Measurements from ENCODE around the gene CXCL1.
A peak's percentile ranks its signal among the peaks of the same experiment; 100 is the strongest.

Gene CXCL1

GRCh38 chr4:73866246-73866645 lies 2.9 kb upstream of the CXCL1 start:
- Histone ChIP-seq H3K9ac (ENCODE audit: low read depth, low read length) (no peak overlapping the region), H3K4me2 (ENCODE audit: low read length) (no peak overlapping the region), H3K4me3 (ENCODE audit: low read length) (no peak overlapping the region), H3K36me3 (ENCODE audit: insufficient read depth, low read length) (no peaks in the 10 kb centered on the region), H3K9me3 (replicated peaks; ENCODE audit: low read length) (no peaks in the 10 kb centered on the region), H3K27me3 (ENCODE audit: control insufficient read depth, insufficient read depth, low read length) (no peaks in the 10 kb centered on the region), H3K4me1 (ENCODE audit: control insufficient read depth, insufficient read depth, low read length) (peaks cover 50% of the 10 kb centered on the region)

GRCh38 chr4:73867783-73868182 lies 1.4 kb upstream of the CXCL1 start:
- Histone ChIP-seq H3K9me3 (replicated peaks; ENCODE audit: low read length) (no peaks in the 10 kb centered on the region), H3K9ac (ENCODE audit: low read depth, low read length) (no peak overlapping the region), H3K36me3 (ENCODE audit: insufficient read depth, low read length) (no peaks in the 10 kb centered on the region), H3K4me1 (ENCODE audit: control insufficient read depth, insufficient read depth, low read length) (peaks cover 41% of the 10 kb centered on the region), H3K4me3 (ENCODE audit: low read length) (no peak overlapping the region), H3K4me2 (ENCODE audit: low read length) (no peak overlapping the region), H3K27me3 (ENCODE audit: control insufficient read depth, insufficient read depth, low read length) (no peaks in the 10 kb centered on the region)

GRCh38 chr4:73868206-73869129 lies 725 bp upstream of the CXCL1 start:
- no peaks in the 10 kb centered on the region for H3K27me3 ChIP-seq (ENCODE audit: control insufficient read depth, insufficient read depth, low read length)
- peak overlapping the region; percentile 94 for H3K4me2 ChIP-seq (ENCODE audit: low read length)
- H3K9me3 ChIP-seq (replicated peaks; ENCODE audit: low read length) = no peaks in the 10 kb centered on the region
- H3K36me3 ChIP-seq (ENCODE audit: insufficient read depth, low read length) = no peaks in the 10 kb centered on the region
- H3K4me3 ChIP-seq (ENCODE audit: low read length) = peak overlapping the region; percentile 75
- peaks cover 39% of the 10 kb centered on the region for H3K4me1 ChIP-seq (ENCODE audit: control insufficient read depth, insufficient read depth, low read length)
- peak overlapping the region; percentile 81 for H3K9ac ChIP-seq (ENCODE audit: low read depth, low read length)

- H3K4me3 ChIP-seq (ENCODE audit: low read length) = peak overlapping the region; percentile 75
- no peaks in the 10 kb centered on the region for H3K36me3 ChIP-seq (ENCODE audit: insufficient read depth, low read length)
- H3K9ac ChIP-seq (ENCODE audit: low read depth, low read length) = peak overlapping the region; percentile 81
- H3K4me1 ChIP-seq (ENCODE audit: control insufficient read depth, insufficient read depth, low read length) = peaks cover 33% of the 10 kb centered on the region
- peak overlapping the region; percentile 94 for H3K4me2 ChIP-seq (ENCODE audit: low read length)
- no peaks in the 10 kb centered on the region for H3K9me3 ChIP-seq (replicated peaks; ENCODE audit: low read length)
- H3K27me3 ChIP-seq (ENCODE audit: control insufficient read depth, insufficient read depth, low read length) = no peaks in the 10 kb centered on the region
Measured at GRCh38 chr4:73870260-73870659, 1.1 kb downstream of the CXCL1 start.

GRCh38 chr4:73870768-73871167 lies 1.6 kb downstream of the CXCL1 start:
- peak overlapping the region; percentile 81 for H3K9ac ChIP-seq (ENCODE audit: low read depth, low read length)
- no peaks in the 10 kb centered on the region for H3K27me3 ChIP-seq (ENCODE audit: control insufficient read depth, insufficient read depth, low read length)
- no peaks in the 10 kb centered on the region for H3K36me3 ChIP-seq (ENCODE audit: insufficient read depth, low read length)
- H3K4me3 ChIP-seq (ENCODE audit: low read length) = peak overlapping the region; percentile 75
- peaks cover 32% of the 10 kb centered on the region for H3K4me1 ChIP-seq (ENCODE audit: control insufficient read depth, insufficient read depth, low read length)
- no peaks in the 10 kb centered on the region for H3K9me3 ChIP-seq (replicated peaks; ENCODE audit: low read length)
- peak overlapping the region; percentile 94 for H3K4me2 ChIP-seq (ENCODE audit: low read length)

GRCh38 chr4:73871511-73872310 lies 2.5 kb downstream of the CXCL1 start:
- H3K27me3 ChIP-seq (ENCODE audit: control insufficient read depth, insufficient read depth, low read length) = no peaks in the 10 kb centered on the region
- H3K4me3 ChIP-seq (ENCODE audit: low read length) = no peak overlapping the region
- no peaks in the 10 kb centered on the region for H3K36me3 ChIP-seq (ENCODE audit: insufficient read depth, low read length)
- peaks cover 34% of the 10 kb centered on the region for H3K4me1 ChIP-seq (ENCODE audit: control insufficient read depth, insufficient read depth, low read length)
- no peaks in the 10 kb centered on the region for H3K9me3 ChIP-seq (replicated peaks; ENCODE audit: low read length)
- no peak overlapping the region for H3K9ac ChIP-seq (ENCODE audit: low read depth, low read length)
- H3K4me2 ChIP-seq (ENCODE audit: low read length) = peak overlapping the region; percentile 94

- Histone ChIP-seq H3K9ac (ENCODE audit: low read depth, low read length) (no peak overlapping the region), H3K27me3 (ENCODE audit: control insufficient read depth, insufficient read depth, low read length) (no peaks in the 10 kb centered on the region), H3K4me3 (ENCODE audit: low read length) (no peak overlapping the region), H3K9me3 (replicated peaks; ENCODE audit: low read length) (no peaks in the 10 kb centered on the region), H3K36me3 (ENCODE audit: insufficient read depth, low read length) (no peaks in the 10 kb centered on the region), H3K4me1 (ENCODE audit: control insufficient read depth, insufficient read depth, low read length) (peaks cover 34% of the 10 kb centered on the region), H3K4me2 (ENCODE audit: low read length) (peak overlapping the region; percentile 94)
Measured at GRCh38 chr4:73872316-73873108, 3.3 kb downstream of the CXCL1 start.

- H3K36me3 ChIP-seq (ENCODE audit: insufficient read depth, low read length) = no peaks in the 10 kb centered on the region
- no peaks in the 10 kb centered on the region for H3K27me3 ChIP-seq (ENCODE audit: control insufficient read depth, insufficient read depth, low read length)
- H3K9ac ChIP-seq (ENCODE audit: low read depth, low read length) = no peak overlapping the region
- H3K9me3 ChIP-seq (replicated peaks; ENCODE audit: low read length) = no peaks in the 10 kb centered on the region
- H3K4me1 ChIP-seq (ENCODE audit: control insufficient read depth, insufficient read depth, low read length) = peaks cover 24% of the 10 kb centered on the region
- no peak overlapping the region for H3K4me3 ChIP-seq (ENCODE audit: low read length)
- H3K4me2 ChIP-seq (ENCODE audit: low read length) = no peak overlapping the region
Measured at GRCh38 chr4:73874386-73874785, 5.2 kb downstream of the CXCL1 start.

- H3K4me2 ChIP-seq (ENCODE audit: low read length) = no peak overlapping the region
- H3K9ac ChIP-seq (ENCODE audit: low read depth, low read length) = no peak overlapping the region
- H3K36me3 ChIP-seq (ENCODE audit: insufficient read depth, low read length) = no peaks in the 10 kb centered on the region
- no peaks in the 10 kb centered on the region for H3K9me3 ChIP-seq (replicated peaks; ENCODE audit: low read length)
- H3K4me1 ChIP-seq (ENCODE audit: control insufficient read depth, insufficient read depth, low read length) = peaks cover 14% of the 10 kb centered on the region
- no peaks in the 10 kb centered on the region for H3K27me3 ChIP-seq (ENCODE audit: control insufficient read depth, insufficient read depth, low read length)
- H3K4me3 ChIP-seq (ENCODE audit: low read length) = no peak overlapping the region
Measured at GRCh38 chr4:73875401-73875800, 6.2 kb downstream of the CXCL1 start.

- no peaks in the 10 kb centered on the region for H3K36me3 ChIP-seq (ENCODE audit: insufficient read depth, low read length)
- no peaks in the 10 kb centered on the region for H3K27me3 ChIP-seq (ENCODE audit: control insufficient read depth, insufficient read depth, low read length)
- H3K4me3 ChIP-seq (ENCODE audit: low read length) = no peak overlapping the region
- H3K4me2 ChIP-seq (ENCODE audit: low read length) = peak overlapping the region; percentile 26
- peaks cover 32% of the 10 kb centered on the region for H3K4me1 ChIP-seq (ENCODE audit: control insufficient read depth, insufficient read depth, low read length)
- H3K9ac ChIP-seq (ENCODE audit: low read depth, low read length) = no peak overlapping the region
- H3K9me3 ChIP-seq (replicated peaks; ENCODE audit: low read length) = no peaks in the 10 kb centered on the region
Measured at GRCh38 chr4:73883306-73883705, 14.1 kb downstream of the CXCL1 start.

Measured in skeletal muscle satellite cell (primary cell).